Mesendoderm (in vitro differentiated cells): ENCODE data around the gene ELP2.
A peak's percentile ranks its signal among the peaks of the same experiment; 100 is the strongest.

Experiments used
- DNase-seq: peaks from one replicate; pipeline ENCODE4 v3.0.0; 2013
- H2AK5ac ChIP-seq: 2 replicates; pipeline ENCODE4 v1.6.1; 2013; ENCODE audit warnings: low read length, inconsistent platforms
- H2BK120ac ChIP-seq: 2 replicates; pipeline ENCODE4 v1.6.1; 2013; ENCODE audit warnings: low read depth, mild to moderate bottlenecking, low read length, moderate library complexity, mixed read lengths
- H2BK15ac ChIP-seq: replicated peaks from 2 replicates; pipeline ENCODE4 v1.6.1; 2013; ENCODE audit warnings: low read depth, mild to moderate bottlenecking, moderate library complexity
- H2BK5ac ChIP-seq: 2 replicates; pipeline ENCODE4 v1.6.1; 2013; ENCODE audit warnings: low read length, inconsistent platforms
- H3K18ac ChIP-seq: 2 replicates; pipeline ENCODE4 v1.6.1; 2013; ENCODE audit warnings: mild to moderate bottlenecking, low read length, mixed read lengths
- H3K23ac ChIP-seq: one replicate; pipeline ENCODE4 v1.6.1; 2013; ENCODE audit warnings: low read length
- H3K27ac ChIP-seq: 2 replicates; pipeline ENCODE4 v1.5.1; 2013; ENCODE audit warnings: low read depth, mild to moderate bottlenecking, inconsistent platforms, low read length, moderate library complexity
- H3K27me3 ChIP-seq: 2 replicates; pipeline ENCODE4 v1.6.1; 2013; ENCODE audit warnings: low read length, control low read depth, mild to moderate bottlenecking, inconsistent platforms; ENCODE audit not compliant: insufficient read depth, poor library complexity
- H3K36me3 ChIP-seq: 2 replicates; pipeline ENCODE4 v1.6.1; 2013; ENCODE audit warnings: low read length, inconsistent platforms; ENCODE audit not compliant: control insufficient read depth, insufficient read depth
- H3K4ac ChIP-seq: one replicate; pipeline ENCODE4 v1.6.1; 2013; ENCODE audit warnings: low read depth, mild to moderate bottlenecking, low read length, moderate library complexity
- H3K4me1 ChIP-seq: 2 replicates; pipeline ENCODE4 v1.6.1; 2013; ENCODE audit warnings: low read depth, low read length, inconsistent platforms; ENCODE audit not compliant: control insufficient read depth
- H3K4me2 ChIP-seq: 2 replicates; pipeline ENCODE4 v1.6.1; 2013; ENCODE audit warnings: low read length
- H3K4me3 ChIP-seq: 2 replicates; pipeline ENCODE4 v1.5.1; 2013; ENCODE audit warnings: mild to moderate bottlenecking, low read length
- H3K56ac ChIP-seq: one replicate; pipeline ENCODE4 v1.6.1; 2013; ENCODE audit warnings: low read length
- H3K79me1 ChIP-seq: 2 replicates; pipeline ENCODE4 v1.6.1; 2013; ENCODE audit warnings: low read length, inconsistent platforms
- H3K79me2 ChIP-seq: 2 replicates; pipeline ENCODE4 v1.6.1; 2013; ENCODE audit warnings: mild to moderate bottlenecking, low read length; ENCODE audit not compliant: control insufficient read depth, insufficient read depth
- H3K9ac ChIP-seq: 2 replicates; pipeline ENCODE4 v1.6.1; 2013; ENCODE audit warnings: low read length, inconsistent platforms
- H4K5ac ChIP-seq: one replicate; pipeline ENCODE4 v1.6.1; 2013; ENCODE audit warnings: low read length
- H4K8ac ChIP-seq: one replicate; pipeline ENCODE4 v1.6.1; 2013; ENCODE audit warnings: low read depth, mild to moderate bottlenecking, control low read depth, low read length, moderate library complexity
- WGBS: extraction: QIAGEN DNeasy Blood & Tissue Kit; methylation state at CpG from one replicate; pipeline ENCODE4 v1.1.7; 2013; ENCODE audit warnings: low lambda C conversion rate, missing lambda C conversion rate; ENCODE audit not compliant: insufficient coverage; ENCODE audit errors: extremely low coverage; 5-methylcytosine and 5-hydroxymethylcytosine counted together

ELP2 gene

DNA sequence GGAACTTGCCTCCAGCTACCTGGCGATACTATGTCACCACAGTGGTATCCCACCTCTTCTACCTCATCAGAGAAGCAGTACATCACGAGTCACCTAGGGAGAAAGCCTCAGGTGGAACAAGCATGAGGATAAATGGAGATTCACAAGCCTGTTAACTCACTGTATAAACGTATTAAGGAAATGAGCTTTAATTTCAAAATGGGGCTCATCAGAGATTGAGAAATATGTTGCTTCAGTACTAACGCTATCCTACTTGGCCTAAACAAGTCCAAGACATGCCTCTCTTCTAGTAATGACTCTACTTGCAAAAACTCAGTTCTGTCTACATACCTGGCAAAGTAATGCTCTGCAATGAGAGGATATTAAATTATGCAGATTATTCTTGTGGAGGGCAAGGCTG, 4.9 kb upstream of the ELP2 start:
- no peak overlapping the region for H2AK5ac ChIP-seq
- no peak overlapping the region for H2BK120ac ChIP-seq
- no peaks in the 10 kb centered on the region for H3K27me3 ChIP-seq
- no peak overlapping the region for H3K4me3 ChIP-seq
- no peak overlapping the region for H3K9ac ChIP-seq
- H3K4ac ChIP-seq: no peak overlapping the region
- H3K27ac ChIP-seq: no peak overlapping the region
- no peak overlapping the region for H3K56ac ChIP-seq
- peaks cover 8% of the 10 kb centered on the region for H3K79me1 ChIP-seq
- no peak overlapping the region for H4K5ac ChIP-seq
- H2BK5ac ChIP-seq: no peak overlapping the region
- no peaks in the 10 kb centered on the region for H3K36me3 ChIP-seq
- no peak overlapping the region for H3K23ac ChIP-seq
- DNase-seq: no peak
- no CpG with 5 or more reads among the region's 4 CpGs for WGBS
- no peak overlapping the region for H3K4me2 ChIP-seq
- H3K18ac ChIP-seq: no peak overlapping the region
- peaks cover 3% of the 10 kb centered on the region for H3K79me2 ChIP-seq
- peaks cover 3% of the 10 kb centered on the region for H3K4me1 ChIP-seq
- no peak overlapping the region for H2BK15ac ChIP-seq
- no peak overlapping the region for H4K8ac ChIP-seq

DNA sequence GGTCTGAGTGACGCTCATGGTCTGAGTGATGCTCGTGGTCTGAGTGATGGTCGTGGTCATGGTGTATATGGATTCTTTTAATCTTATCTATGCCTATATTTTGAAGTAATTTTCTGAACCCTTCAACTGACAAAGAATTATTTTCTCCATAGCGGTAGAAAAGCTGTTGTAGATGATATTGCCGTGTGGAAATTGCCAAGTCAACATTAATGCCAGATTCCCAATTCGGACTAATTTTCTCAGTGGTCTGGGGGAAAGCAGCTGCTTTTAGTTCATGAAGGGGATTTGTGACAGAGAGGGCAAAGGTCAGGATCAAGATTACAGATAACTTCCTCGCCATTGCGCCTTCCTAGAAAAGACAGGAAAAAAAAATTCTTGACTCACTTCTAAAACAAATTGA, 3.0 kb upstream of the ELP2 start:
- no peak overlapping the region for H3K56ac ChIP-seq

DNA sequence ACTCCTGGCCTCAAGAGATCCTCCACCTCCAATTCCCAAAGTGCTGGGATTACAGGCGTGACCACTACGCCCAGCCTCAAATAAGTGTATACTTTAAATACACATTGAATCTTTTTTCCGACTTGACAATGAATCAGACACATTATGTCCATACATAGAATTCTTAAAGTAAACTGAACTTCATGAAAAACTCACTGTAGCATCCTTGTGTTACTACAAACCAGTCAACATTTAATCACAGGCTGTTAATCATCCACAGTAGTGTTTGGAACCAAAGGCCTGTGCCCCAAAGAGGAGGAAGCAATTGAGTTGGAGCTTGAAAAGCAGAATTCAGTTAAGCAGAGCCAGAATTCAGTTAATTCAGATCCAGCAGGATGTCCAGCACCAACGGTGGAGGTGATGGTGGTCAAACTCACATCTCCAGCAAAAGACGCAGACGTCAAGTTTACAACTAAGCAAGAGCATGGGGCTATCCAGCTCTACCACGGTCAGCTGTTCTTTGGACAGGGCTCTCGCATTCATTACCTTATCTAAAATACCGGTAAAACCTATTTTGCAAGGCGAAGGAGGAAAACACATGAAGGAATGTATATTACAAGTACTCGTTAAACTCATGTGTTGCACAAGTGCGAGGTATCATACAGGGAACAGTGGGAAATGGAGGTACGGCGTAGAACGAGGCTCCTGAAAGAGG, 1.7 kb upstream of the ELP2 start:
- Histone ChIP-seq H3K4me2 (peak overlapping the region; percentile 88), H3K9ac (peak overlapping the region; percentile 86), H3K27ac (no peak overlapping the region), H2BK120ac (no peak overlapping the region), H4K8ac (no peak overlapping the region), H3K36me3 (no peaks in the 10 kb centered on the region), H3K4me3 (peak overlapping the region; percentile 64), H3K23ac (no peak overlapping the region), H3K4ac (no peak overlapping the region), H3K56ac (peak overlapping the region; percentile 91), H4K5ac (no peak overlapping the region), H3K4me1 (peaks cover 3% of the 10 kb centered on the region), H2BK15ac (no peak overlapping the region), H3K79me1 (peaks cover 15% of the 10 kb centered on the region), H3K27me3 (no peaks in the 10 kb centered on the region), H3K18ac (no peak overlapping the region), H2AK5ac (no peak overlapping the region), H3K79me2 (peaks cover 33% of the 10 kb centered on the region), H2BK5ac (no peak overlapping the region)
- DNase-seq: peak; percentile 27
- WGBS: no CpG with 5 or more reads among the region's 15 CpGs

More for the DNA sequence above, 3.0 kb upstream of the ELP2 start:
- H2BK15ac ChIP-seq: no peak overlapping the region
- H2BK120ac ChIP-seq: no peak overlapping the region
- peaks cover 21% of the 10 kb centered on the region for H3K79me2 ChIP-seq
- H4K8ac ChIP-seq: no peak overlapping the region
- H3K36me3 ChIP-seq: no peaks in the 10 kb centered on the region
- WGBS: no CpG with 5 or more reads among the region's 8 CpGs
- no peak overlapping the region for H3K27ac ChIP-seq
- H3K9ac ChIP-seq: no peak overlapping the region
- H3K23ac ChIP-seq: no peak overlapping the region
- H3K18ac ChIP-seq: no peak overlapping the region
- no peak overlapping the region for H4K5ac ChIP-seq
- DNase-seq: no peak
- H3K79me1 ChIP-seq: peaks cover 8% of the 10 kb centered on the region
- peaks cover 3% of the 10 kb centered on the region for H3K4me1 ChIP-seq
- H3K4ac ChIP-seq: no peak overlapping the region
- H3K4me3 ChIP-seq: no peak overlapping the region
- H3K4me2 ChIP-seq: no peak overlapping the region
- no peak overlapping the region for H2BK5ac ChIP-seq
- H3K27me3 ChIP-seq: no peaks in the 10 kb centered on the region
- H2AK5ac ChIP-seq: no peak overlapping the region

DNA sequence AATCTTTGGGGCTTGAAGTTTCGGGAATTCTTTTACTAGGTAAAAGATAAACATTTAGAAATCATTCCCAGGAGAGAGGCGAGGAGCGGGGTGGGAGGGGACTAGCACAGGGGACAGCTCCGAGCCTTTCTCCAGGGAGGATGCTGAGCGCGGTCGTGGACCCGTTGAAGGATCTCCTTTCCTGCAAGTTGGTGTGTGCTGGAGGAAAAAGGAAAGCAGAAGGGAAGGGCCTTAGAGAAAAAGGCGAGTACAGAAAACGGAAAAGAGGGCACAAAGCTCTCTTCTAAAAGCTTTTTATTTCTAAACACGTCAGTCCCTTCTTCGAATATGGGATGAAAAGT, 1.2 kb upstream of the ELP2 start:
- peak; percentile 41 for DNase-seq

DNA sequence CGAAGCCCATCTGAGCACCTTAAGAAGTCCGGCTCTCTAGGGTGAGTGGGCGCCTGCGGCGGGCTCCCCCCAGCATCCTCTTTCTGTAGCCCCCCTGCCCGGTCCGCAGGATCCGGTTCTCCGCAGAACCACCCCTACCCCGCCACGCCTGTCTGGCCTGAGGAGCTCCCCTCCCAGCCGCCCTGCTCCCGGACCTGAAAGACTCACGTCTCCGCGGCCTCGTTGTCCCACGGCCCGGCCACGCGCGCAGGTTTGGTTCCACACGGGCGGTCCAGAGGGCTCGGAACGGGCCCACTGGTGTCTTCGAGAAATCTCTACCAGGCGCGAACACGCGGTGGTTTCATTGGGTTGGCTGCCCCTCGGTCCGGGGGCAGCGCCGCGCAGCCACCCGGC, 796 bp upstream of the ELP2 start:
- Histone ChIP-seq H3K27ac (no peak overlapping the region), H3K36me3 (no peaks in the 10 kb centered on the region)
- no CpG with 5 or more reads among the region's 37 CpGs for WGBS

More for the DNA sequence above, 1.2 kb upstream of the ELP2 start:
- Histone ChIP-seq H3K9ac (peak overlapping the region; percentile 86), H3K27me3 (no peaks in the 10 kb centered on the region), H3K27ac (no peak overlapping the region), H3K23ac (no peak overlapping the region), H2BK120ac (no peak overlapping the region), H3K79me2 (peaks cover 36% of the 10 kb centered on the region), H3K4ac (no peak overlapping the region), H2BK15ac (no peak overlapping the region), H2AK5ac (no peak overlapping the region), H4K8ac (no peak overlapping the region), H2BK5ac (no peak overlapping the region), H3K56ac (peak overlapping the region; percentile 91), H3K4me3 (peak overlapping the region; percentile 64), H3K79me1 (peaks cover 16% of the 10 kb centered on the region), H3K4me1 (peaks cover 3% of the 10 kb centered on the region), H3K4me2 (peak overlapping the region; percentile 88), H4K5ac (no peak overlapping the region), H3K18ac (no peak overlapping the region), H3K36me3 (no peaks in the 10 kb centered on the region)
- no CpG with 5 or more reads among the region's 12 CpGs for WGBS

More for the DNA sequence above, 796 bp upstream of the ELP2 start:
- H4K8ac ChIP-seq: peak overlapping the region; percentile 57
- H2BK15ac ChIP-seq: no peak overlapping the region
- H3K4me3 ChIP-seq: peak overlapping the region; percentile 64
- peaks cover 37% of the 10 kb centered on the region for H3K79me2 ChIP-seq
- H3K4ac ChIP-seq: no peak overlapping the region
- peak overlapping the region; percentile 63 for H2BK120ac ChIP-seq
- H3K4me2 ChIP-seq: peak overlapping the region; percentile 88
- no peaks in the 10 kb centered on the region for H3K27me3 ChIP-seq
- H2AK5ac ChIP-seq: no peak overlapping the region
- peak overlapping the region; percentile 55 for H3K18ac ChIP-seq
- peak overlapping the region; percentile 91 for H3K56ac ChIP-seq
- no peak for DNase-seq
- H2BK5ac ChIP-seq: no peak overlapping the region
- peak overlapping the region; percentile 86 for H3K9ac ChIP-seq
- H3K23ac ChIP-seq: no peak overlapping the region
- H3K4me1 ChIP-seq: peaks cover 3% of the 10 kb centered on the region
- H4K5ac ChIP-seq: no peak overlapping the region
- H3K79me1 ChIP-seq: peaks cover 16% of the 10 kb centered on the region
